ENCODE results near the gene RBM19. TPM values are rescaled to one million over a fixed set of nuclear protein-coding genes. Genes with fewer than 3 reads are reported as not detected.

Gene RBM19
- total and polyA plus RNA-seq, 4 donors: 17.9 to 33.6 (median 21.9) TPM

DNA sequence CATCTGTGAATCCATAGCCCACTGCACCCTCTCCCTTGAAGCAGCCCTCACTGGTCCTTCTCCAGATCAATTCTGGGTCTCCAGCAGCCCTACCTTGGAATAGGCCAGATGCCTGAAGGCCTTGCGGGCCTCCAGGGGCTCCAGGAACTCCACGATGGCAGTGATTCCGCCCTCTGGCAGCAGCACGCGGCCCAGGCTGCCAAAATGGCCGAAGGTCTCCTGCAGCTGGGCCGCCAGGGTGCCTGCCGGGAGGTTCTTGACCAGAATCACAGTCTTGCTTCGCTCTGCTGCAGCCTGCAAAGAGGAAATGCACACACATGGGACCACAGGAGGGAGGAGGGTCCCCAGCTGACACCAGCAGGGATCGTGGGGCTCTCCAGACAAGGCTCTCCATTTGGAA is 26.3 kb downstream of the RBM19 start:
- TF ChIP-seq, protein P1, sequence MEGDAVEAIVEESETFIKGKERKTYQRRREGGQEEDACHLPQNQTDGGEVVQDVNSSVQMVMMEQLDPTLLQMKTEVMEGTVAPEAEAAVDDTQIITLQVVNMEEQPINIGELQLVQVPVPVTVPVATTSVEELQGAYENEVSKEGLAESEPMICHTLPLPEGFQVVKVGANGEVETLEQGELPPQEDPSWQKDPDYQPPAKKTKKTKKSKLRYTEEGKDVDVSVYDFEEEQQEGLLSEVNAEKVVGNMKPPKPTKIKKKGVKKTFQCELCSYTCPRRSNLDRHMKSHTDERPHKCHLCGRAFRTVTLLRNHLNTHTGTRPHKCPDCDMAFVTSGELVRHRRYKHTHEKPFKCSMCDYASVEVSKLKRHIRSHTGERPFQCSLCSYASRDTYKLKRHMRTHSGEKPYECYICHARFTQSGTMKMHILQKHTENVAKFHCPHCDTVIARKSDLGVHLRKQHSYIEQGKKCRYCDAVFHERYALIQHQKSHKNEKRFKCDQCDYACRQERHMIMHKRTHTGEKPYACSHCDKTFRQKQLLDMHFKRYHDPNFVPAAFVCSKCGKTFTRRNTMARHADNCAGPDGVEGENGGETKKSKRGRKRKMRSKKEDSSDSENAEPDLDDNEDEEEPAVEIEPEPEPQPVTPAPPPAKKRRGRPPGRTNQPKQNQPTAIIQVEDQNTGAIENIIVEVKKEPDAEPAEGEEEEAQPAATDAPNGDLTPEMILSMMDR (IDR thresholded peaks at IDR 0.05; ENCODE audit: control extremely low read depth, extremely low read depth): no peak
- no peaks in the 10 kb centered on the region for H3K27me3 ChIP-seq (ENCODE audit: control insufficient read depth in 3 of 3, insufficient read depth in 3 of 3, low read length in 2 of 3)
- no peak overlapping the region for H3K4me3 ChIP-seq
- no peak overlapping the region for H3K27ac ChIP-seq (ENCODE audit: low read depth in 1 of 2, low read length in 1 of 2)
- DNase-seq (no peak), ATAC-seq (ENCODE audit: insufficient read depth, low FRiP score) (no peak)
- H3K9ac ChIP-seq (ENCODE audit: insufficient read depth in 1 of 2, low read length in 2 of 2): no peak overlapping the region
- H3K36me3 ChIP-seq (ENCODE audit: control insufficient read depth in 4 of 4, insufficient read depth in 4 of 4, low read length in 4 of 4): peaks cover 14 to 65% (median 20%) of the 10 kb centered on the region in 4 donors
- peaks cover 0 to 2% (median 0%) of the 10 kb centered on the region in 4 donors for H3K9me3 ChIP-seq (ENCODE audit: control insufficient read depth in 4 of 4, insufficient read depth in 3 of 4, low read length in 3 of 4)
- H3K4me1 ChIP-seq (ENCODE audit: control insufficient read depth in 5 of 5, insufficient read depth in 5 of 5, low read length in 5 of 5): no peaks in the 10 kb centered on the region
- 98 to 100% methylated on average over 10 of the region's 10 CpGs for WGBS, 2 donors

DNA sequence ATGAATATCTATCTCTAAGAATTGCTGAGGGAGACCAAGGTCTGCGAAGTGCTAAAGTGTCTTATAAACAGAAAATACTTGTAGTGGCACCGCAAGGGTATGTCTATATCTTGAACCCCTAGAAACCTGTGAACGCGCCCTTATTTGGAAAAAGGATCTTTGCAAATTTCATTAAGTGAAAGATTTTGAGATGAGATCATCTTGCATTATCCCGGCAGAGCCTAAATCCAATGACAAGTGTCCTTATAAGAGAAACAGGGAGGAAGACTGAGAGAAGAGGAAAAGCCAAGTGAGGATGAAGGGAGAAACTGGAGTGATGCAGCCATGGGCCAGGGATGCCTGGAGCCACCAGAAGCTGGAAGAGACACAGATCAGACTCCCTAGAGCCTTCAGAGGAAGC is 27.7 kb downstream of the RBM19 start:
- 83 to 98% methylated on average over 5 of the region's 5 CpGs for WGBS, 2 donors
- peaks cover 0 to 1% (median 0%) of the 10 kb centered on the region in 5 donors for H3K4me1 ChIP-seq (ENCODE audit: control insufficient read depth in 5 of 5, insufficient read depth in 5 of 5, low read length in 5 of 5)
- no peak overlapping the region for H3K4me3 ChIP-seq
- DNase-seq: no peak
- H3K9me3 ChIP-seq (ENCODE audit: control insufficient read depth in 4 of 4, insufficient read depth in 3 of 4, low read length in 3 of 4): peaks cover 0 to 2% (median 0%) of the 10 kb centered on the region in 4 donors
- H3K27me3 ChIP-seq (ENCODE audit: control insufficient read depth in 3 of 3, insufficient read depth in 3 of 3, low read length in 2 of 3): no peaks in the 10 kb centered on the region
- peaks cover 14 to 69% (median 20%) of the 10 kb centered on the region in 4 donors for H3K36me3 ChIP-seq (ENCODE audit: control insufficient read depth in 4 of 4, insufficient read depth in 4 of 4, low read length in 4 of 4)
- ATAC-seq (ENCODE audit: insufficient read depth, low FRiP score): no peak
- H3K27ac ChIP-seq (ENCODE audit: low read depth in 1 of 2, low read length in 1 of 2): no peak overlapping the region
- no peak overlapping the region for H3K9ac ChIP-seq (ENCODE audit: insufficient read depth in 1 of 2, low read length in 2 of 2)
- TF ChIP-seq, protein P1 (IDR thresholded peaks at IDR 0.05; ENCODE audit: control extremely low read depth, extremely low read depth): no peak

DNA sequence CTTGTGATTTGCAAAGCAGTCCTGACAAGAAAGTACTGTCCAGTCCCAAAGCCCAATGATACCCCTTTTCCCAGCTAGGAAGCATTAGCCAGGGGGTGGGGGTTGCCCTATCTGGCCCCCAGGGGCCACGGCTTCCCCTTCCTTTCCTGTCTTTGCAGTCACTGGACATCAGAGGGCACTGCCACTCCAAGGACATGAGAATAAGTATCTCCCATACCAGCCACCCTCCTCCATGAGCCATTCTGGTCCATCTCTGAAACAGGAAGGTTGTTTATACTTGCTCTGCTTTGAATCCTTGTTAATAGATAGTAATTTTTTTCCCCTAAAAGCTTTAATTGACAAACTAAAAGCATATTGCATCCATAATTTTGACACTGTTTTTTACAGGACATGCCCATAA is 29.7 kb downstream of the RBM19 start:
- TF ChIP-seq, protein P1 (IDR thresholded peaks at IDR 0.05; ENCODE audit: control extremely low read depth, extremely low read depth): no peak
- H3K4me3 ChIP-seq: no peak overlapping the region
- ATAC-seq (ENCODE audit: insufficient read depth, low FRiP score) (no peak), DNase-seq (no peak)
- peaks cover 0 to 20% (median 6%) of the 10 kb centered on the region in 5 donors for H3K4me1 ChIP-seq (ENCODE audit: control insufficient read depth in 5 of 5, insufficient read depth in 5 of 5, low read length in 5 of 5)
- WGBS, 2 donors: 40 to 88% methylated on average over 1 of the region's 1 CpG
- H3K36me3 ChIP-seq (ENCODE audit: control insufficient read depth in 4 of 4, insufficient read depth in 4 of 4, low read length in 4 of 4): peaks cover 6 to 61% (median 11%) of the 10 kb centered on the region in 4 donors
- peaks cover 0 to 2% (median 0%) of the 10 kb centered on the region in 4 donors for H3K9me3 ChIP-seq (ENCODE audit: control insufficient read depth in 4 of 4, insufficient read depth in 3 of 4, low read length in 3 of 4)
- no peak overlapping the region for H3K27ac ChIP-seq (ENCODE audit: low read depth in 1 of 2, low read length in 1 of 2)
- H3K27me3 ChIP-seq (ENCODE audit: control insufficient read depth in 3 of 3, insufficient read depth in 3 of 3, low read length in 2 of 3): no peaks in the 10 kb centered on the region
- H3K9ac ChIP-seq (ENCODE audit: insufficient read depth in 1 of 2, low read length in 2 of 2): no peak overlapping the region

DNA sequence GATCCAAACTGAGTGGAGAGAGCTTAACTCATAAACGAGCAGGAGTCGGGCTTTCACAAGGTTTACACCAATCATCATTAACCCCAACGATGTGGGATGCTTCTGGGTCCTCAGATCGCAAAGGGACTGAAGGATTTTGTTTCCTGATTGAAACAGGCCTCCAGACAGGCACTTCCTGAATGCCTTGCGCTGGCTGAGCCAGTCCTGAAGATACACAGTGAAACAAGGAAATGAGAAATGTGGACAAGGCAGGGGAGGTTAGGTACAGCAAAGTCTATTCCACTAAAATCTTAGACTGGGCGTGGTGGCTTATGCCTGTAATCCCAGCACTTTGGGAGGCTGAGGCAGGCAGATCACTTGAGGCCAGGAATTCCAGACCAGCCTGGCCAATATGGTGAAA is 30.7 kb downstream of the RBM19 start:
- Histone ChIP-seq H3K9ac (ENCODE audit: insufficient read depth in 1 of 2, low read length in 2 of 2) (no peak overlapping the region), H3K4me3 (no peak overlapping the region), H3K27ac (ENCODE audit: low read depth in 1 of 2, low read length in 1 of 2) (no peak overlapping the region), H3K9me3 (ENCODE audit: control insufficient read depth in 4 of 4, insufficient read depth in 3 of 4, low read length in 3 of 4) (peaks cover 0 to 2% (median 0%) of the 10 kb centered on the region in 4 donors), H3K36me3 (ENCODE audit: control insufficient read depth in 4 of 4, insufficient read depth in 4 of 4, low read length in 4 of 4) (peaks cover 0 to 55% (median 5%) of the 10 kb centered on the region in 4 donors), H3K4me1 (ENCODE audit: control insufficient read depth in 5 of 5, insufficient read depth in 5 of 5, low read length in 5 of 5) (peaks cover 0 to 20% (median 6%) of the 10 kb centered on the region in 5 donors), H3K27me3 (ENCODE audit: control insufficient read depth in 3 of 3, insufficient read depth in 3 of 3, low read length in 2 of 3) (no peaks in the 10 kb centered on the region)
- TF ChIP-seq, protein P1 (IDR thresholded peaks at IDR 0.05; ENCODE audit: control extremely low read depth, extremely low read depth): no peak
- 70 to 75% methylated on average over 6 of the region's 6 CpGs for WGBS, 2 donors
- ATAC-seq (ENCODE audit: insufficient read depth, low FRiP score): no peak
- no peak for DNase-seq

All from lung (tissue), 12 donors.